Skeletal muscle satellite cell (primary cell): ENCODE measurements around the gene ADGRB2.
A peak's percentile ranks its signal among the peaks of the same experiment; 100 is the strongest.

Experiments
- H3K27me3 ChIP-seq: 2 replicates; pipeline ENCODE4 v1.7.0; 2013; ENCODE audit warnings: low read length; ENCODE audit not compliant: control insufficient read depth, insufficient read depth
- H3K36me3 ChIP-seq: 2 replicates; pipeline ENCODE4 v1.7.0; 2013; ENCODE audit warnings: mild to moderate bottlenecking, control low read depth, low read length; ENCODE audit not compliant: insufficient read depth
- H3K4me1 ChIP-seq: 2 replicates; pipeline ENCODE4 v1.7.0; 2013; ENCODE audit warnings: low read length; ENCODE audit not compliant: control insufficient read depth, insufficient read depth
- H3K4me2 ChIP-seq: 2 replicates; pipeline ENCODE4 v1.7.0; 2013; ENCODE audit warnings: mild to moderate bottlenecking, low read length
- H3K4me3 ChIP-seq: 2 replicates; pipeline ENCODE4 v1.7.0; 2013; ENCODE audit warnings: low read length
- H3K9ac ChIP-seq: 2 replicates; pipeline ENCODE4 v1.7.0; 2013; ENCODE audit warnings: mild to moderate bottlenecking, low read depth, low read length, moderate library complexity
- H3K9me3 ChIP-seq: replicated peaks from 2 replicates; pipeline ENCODE4 v1.7.0; 2013; ENCODE audit warnings: mild to moderate bottlenecking, control low read depth, low read length

ADGRB2 gene

GRCh38 chr1:31726715-31727114, 37.4 kb downstream of the ADGRB2 start:
- Histone ChIP-seq H3K9me3 (no peaks in the 10 kb centered on the region), H3K4me2 (no peak overlapping the region), H3K27me3 (no peaks in the 10 kb centered on the region), H3K4me3 (no peak overlapping the region), H3K36me3 (no peaks in the 10 kb centered on the region), H3K9ac (no peak overlapping the region), H3K4me1 (peaks cover 3% of the 10 kb centered on the region)

- H3K9ac ChIP-seq, result no peak overlapping the region
- H3K4me1 ChIP-seq, result peaks cover 3% of the 10 kb centered on the region
- H3K27me3 ChIP-seq, result no peaks in the 10 kb centered on the region
- H3K9me3 ChIP-seq, result no peaks in the 10 kb centered on the region
- H3K4me3 ChIP-seq, result no peak overlapping the region
- no peaks in the 10 kb centered on the region for H3K36me3 ChIP-seq
- H3K4me2 ChIP-seq, result no peak overlapping the region
Measured at GRCh38 chr1:31725777-31726535, 38.2 kb downstream of the ADGRB2 start.

GRCh38 chr1:31725134-31725533, 39.0 kb downstream of the ADGRB2 start:
- Histone ChIP-seq H3K4me2 (no peak overlapping the region), H3K4me1 (peaks cover 3% of the 10 kb centered on the region), H3K27me3 (peaks cover 7% of the 10 kb centered on the region), H3K36me3 (no peaks in the 10 kb centered on the region), H3K4me3 (no peak overlapping the region), H3K9ac (no peak overlapping the region), H3K9me3 (no peaks in the 10 kb centered on the region)

GRCh38 chr1:31723828-31724359, 40.2 kb downstream of the ADGRB2 start:
- H3K36me3 ChIP-seq, result no peaks in the 10 kb centered on the region
- no peak overlapping the region for H3K4me2 ChIP-seq
- no peak overlapping the region for H3K4me3 ChIP-seq
- peaks cover 3% of the 10 kb centered on the region for H3K4me1 ChIP-seq
- no peaks in the 10 kb centered on the region for H3K9me3 ChIP-seq
- no peak overlapping the region for H3K9ac ChIP-seq
- H3K27me3 ChIP-seq, result peaks cover 15% of the 10 kb centered on the region

GRCh38 chr1:31718327-31718897, 45.7 kb downstream of the ADGRB2 start:
- peaks cover 29% of the 10 kb centered on the region for H3K27me3 ChIP-seq
- H3K9me3 ChIP-seq, result no peaks in the 10 kb centered on the region
- H3K4me3 ChIP-seq, result no peak overlapping the region
- peaks cover 32% of the 10 kb centered on the region for H3K4me1 ChIP-seq
- no peaks in the 10 kb centered on the region for H3K36me3 ChIP-seq
- no peak overlapping the region for H3K9ac ChIP-seq
- no peak overlapping the region for H3K4me2 ChIP-seq

- no peaks in the 10 kb centered on the region for H3K36me3 ChIP-seq
- H3K4me1 ChIP-seq, result peaks cover 43% of the 10 kb centered on the region
- no peak overlapping the region for H3K4me2 ChIP-seq
- no peak overlapping the region for H3K9ac ChIP-seq
- H3K4me3 ChIP-seq, result no peak overlapping the region
- no peaks in the 10 kb centered on the region for H3K9me3 ChIP-seq
- peaks cover 29% of the 10 kb centered on the region for H3K27me3 ChIP-seq
Measured at GRCh38 chr1:31717341-31717740, 46.8 kb downstream of the ADGRB2 start.

GRCh38 chr1:31715873-31716220, 48.3 kb downstream of the ADGRB2 start:
- Histone ChIP-seq H3K36me3 (no peaks in the 10 kb centered on the region), H3K9me3 (no peaks in the 10 kb centered on the region), H3K4me2 (peak overlapping the region; percentile 89), H3K4me1 (peaks cover 50% of the 10 kb centered on the region), H3K4me3 (peak overlapping the region; percentile 10), H3K9ac (no peak overlapping the region), H3K27me3 (peaks cover 29% of the 10 kb centered on the region)

GRCh38 chr1:31715087-31715872, 48.9 kb downstream of the ADGRB2 start:
- peak overlapping the region; percentile 75 for H3K9ac ChIP-seq
- no peaks in the 10 kb centered on the region for H3K9me3 ChIP-seq
- H3K36me3 ChIP-seq, result no peaks in the 10 kb centered on the region
- peak overlapping the region; percentile 61 for H3K4me3 ChIP-seq
- H3K4me2 ChIP-seq, result peak overlapping the region; percentile 89
- peaks cover 50% of the 10 kb centered on the region for H3K4me1 ChIP-seq
- H3K27me3 ChIP-seq, result peaks cover 24% of the 10 kb centered on the region

GRCh38 chr1:31714442-31715086, 49.6 kb downstream of the ADGRB2 start:
- Histone ChIP-seq H3K4me2 (peak overlapping the region; percentile 89), H3K9me3 (no peaks in the 10 kb centered on the region), H3K27me3 (peaks cover 20% of the 10 kb centered on the region), H3K4me3 (peak overlapping the region; percentile 61), H3K4me1 (peaks cover 50% of the 10 kb centered on the region), H3K36me3 (no peaks in the 10 kb centered on the region), H3K9ac (peak overlapping the region; percentile 75)

GRCh38 chr1:31712630-31713029, 51.5 kb downstream of the ADGRB2 start:
- Histone ChIP-seq H3K4me3 (no peak overlapping the region), H3K4me2 (peak overlapping the region; percentile 41), H3K36me3 (no peaks in the 10 kb centered on the region), H3K9me3 (no peaks in the 10 kb centered on the region), H3K27me3 (peaks cover 2% of the 10 kb centered on the region), H3K9ac (peak overlapping the region; percentile 54), H3K4me1 (peaks cover 61% of the 10 kb centered on the region)

- Histone ChIP-seq H3K27me3 (no peaks in the 10 kb centered on the region), H3K9ac (peak overlapping the region; percentile 54), H3K4me3 (no peak overlapping the region), H3K4me1 (peaks cover 61% of the 10 kb centered on the region), H3K4me2 (peak overlapping the region; percentile 41), H3K9me3 (no peaks in the 10 kb centered on the region), H3K36me3 (no peaks in the 10 kb centered on the region)
Measured at GRCh38 chr1:31712068-31712467, 52.1 kb downstream of the ADGRB2 start.
